Lower lobe of right lung (tissue), 2 donors: ENCODE results near the gene NXPH1. TPM values are rescaled to one million over a fixed set of nuclear protein-coding genes. Genes with fewer than 3 reads are reported as not detected.
A peak's percentile ranks its signal among the peaks of the same experiment; 100 is the strongest.

Experiments
- ATAC-seq, 2 donors: fragments of 200-7000 bp; cut with Tn5 transposase; one replicate each; pipeline ENCODE4 v1.9.1; 2020 to 2022; ENCODE audit warnings: mild to moderate bottlenecking in 2 of 2, moderate library complexity in 2 of 2
- DNase-seq: peaks from one replicate; pipeline ENCODE4 v3.0.0-alpha.2; 2020
- H3K27ac ChIP-seq: fragments of 200-600 bp; one replicate; pipeline ENCODE4 v1.8.0; 2022
- H3K27me3 ChIP-seq: fragments of 200-600 bp; one replicate; pipeline ENCODE4 v1.8.0; 2022; ENCODE audit warnings: low read depth
- H3K36me3 ChIP-seq: fragments of 200-600 bp; one replicate; pipeline ENCODE4 v1.8.0; 2022; ENCODE audit warnings: mild to moderate bottlenecking
- H3K4me1 ChIP-seq: fragments of 200-600 bp; one replicate; pipeline ENCODE4 v1.8.0; 2022
- H3K4me3 ChIP-seq: fragments of 200-600 bp; one replicate; pipeline ENCODE4 v1.8.0; 2022; ENCODE audit warnings: mild to moderate bottlenecking
- H3K9me3 ChIP-seq: fragments of 200-600 bp; one replicate; pipeline ENCODE4 v1.8.0; 2022
- intact Hi-C: fragments of 100-400 bp; cut with DNase I; formaldehyde crosslinking; loops from one replicate; pipeline ENCODE4 v1.11.0; 2022
- total RNA-seq: library from RNA; stranded (reverse); fragmentation: NEBNext Ultra II Directional; extraction: Animal tissue kit (Norgen Biotek cat#: 25700); gene quantifications from one replicate; pipeline ENCODE4 v1.2.1, GENCODE V29; 2021
- TF ChIP-seq, protein P1 (sequence below): fragments of 200-600 bp; IDR thresholded peaks from one replicate; pipeline ENCODE4 v1.8.0; 2022; ENCODE audit warnings: antibody characterized with exemption, mild to moderate bottlenecking
- donor health status: DM: no; HTN: yes; CAD: no; lungs with severe emphysema.

Gene NXPH1
- total RNA-seq, 1 donor from 2014 or later, result not detected

- no peak for DNase-seq
- no peaks in the 10 kb centered on the region for H3K36me3 ChIP-seq
- no peaks in the 10 kb centered on the region for H3K9me3 ChIP-seq
- TF ChIP-seq, protein P1, sequence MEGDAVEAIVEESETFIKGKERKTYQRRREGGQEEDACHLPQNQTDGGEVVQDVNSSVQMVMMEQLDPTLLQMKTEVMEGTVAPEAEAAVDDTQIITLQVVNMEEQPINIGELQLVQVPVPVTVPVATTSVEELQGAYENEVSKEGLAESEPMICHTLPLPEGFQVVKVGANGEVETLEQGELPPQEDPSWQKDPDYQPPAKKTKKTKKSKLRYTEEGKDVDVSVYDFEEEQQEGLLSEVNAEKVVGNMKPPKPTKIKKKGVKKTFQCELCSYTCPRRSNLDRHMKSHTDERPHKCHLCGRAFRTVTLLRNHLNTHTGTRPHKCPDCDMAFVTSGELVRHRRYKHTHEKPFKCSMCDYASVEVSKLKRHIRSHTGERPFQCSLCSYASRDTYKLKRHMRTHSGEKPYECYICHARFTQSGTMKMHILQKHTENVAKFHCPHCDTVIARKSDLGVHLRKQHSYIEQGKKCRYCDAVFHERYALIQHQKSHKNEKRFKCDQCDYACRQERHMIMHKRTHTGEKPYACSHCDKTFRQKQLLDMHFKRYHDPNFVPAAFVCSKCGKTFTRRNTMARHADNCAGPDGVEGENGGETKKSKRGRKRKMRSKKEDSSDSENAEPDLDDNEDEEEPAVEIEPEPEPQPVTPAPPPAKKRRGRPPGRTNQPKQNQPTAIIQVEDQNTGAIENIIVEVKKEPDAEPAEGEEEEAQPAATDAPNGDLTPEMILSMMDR, result peak; percentile 55
- H3K4me1 ChIP-seq, result peaks cover 3% of the 10 kb centered on the region
- intact Hi-C loops, result no loop called here
- H3K27me3 ChIP-seq, result peaks cover 99% of the 10 kb centered on the region
- H3K4me3 ChIP-seq, result no peak overlapping the region
- peak; percentile 26 to 40 for ATAC-seq
- H3K27ac ChIP-seq, result no peak overlapping the region
Observed at GRCh38 chr7:8436965-8437364, 3.6 kb downstream of the NXPH1 start.

DNA sequence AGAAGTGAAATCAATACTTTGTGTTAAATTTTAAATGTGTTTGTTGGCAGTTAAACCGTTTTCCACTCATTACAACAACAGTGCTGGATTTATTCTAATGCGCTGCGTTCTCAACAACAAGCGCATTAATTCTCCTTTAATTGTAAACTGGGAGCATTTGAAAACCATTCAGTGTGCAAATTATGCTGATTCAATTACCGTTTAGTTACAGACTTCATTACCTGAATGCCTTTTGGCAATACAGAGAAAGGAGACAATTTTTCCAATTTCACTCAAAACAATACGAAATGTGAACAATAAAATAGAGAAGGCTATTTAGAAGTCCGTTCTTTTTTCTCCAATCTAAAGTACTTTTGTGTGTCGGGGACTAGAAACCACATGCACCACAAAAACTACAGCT, 4.2 kb downstream of the NXPH1 start:
- peaks cover 3% of the 10 kb centered on the region for H3K4me1 ChIP-seq
- no peaks in the 10 kb centered on the region for H3K9me3 ChIP-seq
- intact Hi-C loops, result no loop called here
- ATAC-seq (no peak), DNase-seq (no peak)
- H3K27me3 ChIP-seq, result peaks cover 99% of the 10 kb centered on the region
- no peak overlapping the region for H3K4me3 ChIP-seq
- H3K27ac ChIP-seq, result no peak overlapping the region
- TF ChIP-seq, protein P1, result no peak
- no peaks in the 10 kb centered on the region for H3K36me3 ChIP-seq

- peaks cover 3% of the 10 kb centered on the region for H3K4me1 ChIP-seq
- TF ChIP-seq, protein P1, result no peak
- no peak for DNase-seq
- H3K27me3 ChIP-seq, result peaks cover 94% of the 10 kb centered on the region
- H3K27ac ChIP-seq, result no peak overlapping the region
- no peak overlapping the region for H3K4me3 ChIP-seq
- H3K9me3 ChIP-seq, result no peaks in the 10 kb centered on the region
- no peaks in the 10 kb centered on the region for H3K36me3 ChIP-seq
- intact Hi-C loops, result no loop called here
- no peak for ATAC-seq
Observed at GRCh38 chr7:8440670-8441069, 7.3 kb downstream of the NXPH1 start.

- DNase-seq (no peak), ATAC-seq (no peak)
- H3K4me1 ChIP-seq, result peaks cover 3% of the 10 kb centered on the region
- no peaks in the 10 kb centered on the region for H3K9me3 ChIP-seq
- intact Hi-C loops, result no loop called here
- H3K36me3 ChIP-seq, result no peaks in the 10 kb centered on the region
- H3K4me3 ChIP-seq, result no peak overlapping the region
- TF ChIP-seq, protein P1, result no peak
- H3K27ac ChIP-seq, result no peak overlapping the region
- H3K27me3 ChIP-seq, result peaks cover 87% of the 10 kb centered on the region
Observed at GRCh38 chr7:8441106-8441965, 7.9 kb downstream of the NXPH1 start.

DNA sequence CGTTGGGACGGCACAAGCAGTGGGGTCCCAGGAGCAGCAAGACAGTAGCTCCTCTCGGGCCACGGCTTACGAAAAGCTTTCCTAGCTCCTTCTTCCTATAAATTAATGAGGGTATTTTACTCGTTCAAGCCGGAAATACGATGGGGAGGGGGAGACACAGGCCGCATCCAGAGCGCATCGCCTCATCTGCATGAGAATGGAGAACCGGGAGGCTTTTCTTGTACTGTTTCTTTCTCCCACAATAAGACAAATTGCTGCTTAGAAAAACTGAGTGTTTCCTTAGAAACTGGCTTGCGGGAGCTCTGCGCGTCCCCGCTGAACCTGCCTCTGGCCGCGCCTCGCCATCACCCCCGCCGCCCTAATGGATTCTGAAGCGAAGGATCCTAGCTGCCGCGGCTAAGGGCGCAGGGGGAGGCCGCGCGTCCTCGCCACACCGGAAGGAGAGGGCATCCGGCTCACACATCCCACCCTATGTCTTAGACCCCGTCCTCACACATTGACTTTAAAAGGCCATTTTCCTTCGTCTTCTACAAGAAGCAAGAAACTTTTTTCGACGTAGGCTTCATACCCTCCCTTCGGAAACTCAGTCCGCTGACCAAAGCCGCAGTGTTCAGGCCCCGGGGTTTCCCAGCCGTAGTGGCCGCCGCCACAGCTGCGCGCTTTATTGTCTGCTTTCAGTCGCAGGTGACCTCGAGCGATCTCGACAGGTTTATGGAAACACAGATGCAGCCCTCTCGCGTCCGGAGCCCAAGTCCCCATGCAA, 8.8 kb downstream of the NXPH1 start:
- no peak overlapping the region for H3K4me3 ChIP-seq
- intact Hi-C loops, result no loop called here
- ATAC-seq (no peak), DNase-seq (no peak)
- no peaks in the 10 kb centered on the region for H3K36me3 ChIP-seq
- H3K27me3 ChIP-seq, result peaks cover 78% of the 10 kb centered on the region
- H3K9me3 ChIP-seq, result no peaks in the 10 kb centered on the region
- no peak overlapping the region for H3K27ac ChIP-seq
- TF ChIP-seq, protein P1, result no peak
- H3K4me1 ChIP-seq, result no peaks in the 10 kb centered on the region
